Measurements from ENCODE around the gene APOL2.
"Not testable (repeated sequence)": the region's sequence is repeated elsewhere in the genome, so short reads cannot be mapped to it uniquely, and the experiment has no call there.

The APOL2 gene

DNA sequence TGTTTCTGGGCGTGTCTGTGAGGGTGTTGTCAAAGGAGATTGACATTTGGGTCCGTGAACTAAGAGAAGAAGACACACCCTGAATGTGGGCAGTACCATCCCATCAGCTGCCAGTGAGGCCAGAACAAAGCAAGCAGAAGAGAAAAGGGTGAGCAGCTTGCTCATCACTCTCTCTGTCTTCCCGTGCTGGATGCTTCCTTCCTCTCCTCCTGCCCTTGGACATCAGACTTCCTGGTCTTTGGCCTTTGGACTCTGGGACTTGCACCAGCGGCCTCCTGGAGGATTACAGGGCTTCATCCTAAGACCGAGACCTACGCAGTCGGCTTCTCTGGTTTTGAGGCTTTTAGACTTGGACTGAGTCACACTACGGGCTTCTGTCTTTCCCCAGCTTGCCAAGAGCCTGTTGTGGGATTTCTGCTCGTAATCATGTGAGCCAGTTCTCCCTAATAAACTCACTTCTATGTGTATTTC is 18.8 kb downstream of the APOL2 start:
- DNase-seq = no peak

DNA sequence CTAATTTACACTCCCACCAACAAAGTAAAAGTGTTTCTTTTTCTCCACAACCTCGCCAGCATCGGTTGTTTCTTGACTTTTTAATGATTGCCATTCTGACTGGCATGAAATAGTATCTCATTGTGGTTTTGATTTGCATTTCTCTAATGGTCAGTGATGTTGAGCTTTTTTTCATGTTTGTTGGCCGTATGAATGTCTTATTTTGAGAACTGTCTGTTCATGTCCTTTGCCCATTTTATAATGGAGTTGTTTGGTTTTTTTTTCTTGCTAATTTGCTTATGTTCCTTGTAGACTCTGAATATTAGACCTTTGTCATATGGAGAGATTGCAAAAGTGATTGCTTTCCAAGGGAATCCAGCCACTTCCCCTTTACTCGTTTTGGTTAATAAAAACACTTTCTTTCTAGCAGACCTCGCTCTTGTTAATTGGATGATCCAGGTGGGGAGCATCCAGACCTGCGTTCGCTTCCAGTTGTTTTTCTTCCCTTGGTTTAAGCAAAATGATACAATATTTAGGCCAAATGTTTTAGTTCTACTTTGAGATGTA is 20.6 kb downstream of the APOL2 start:
- DNase-seq = no peak

DNA sequence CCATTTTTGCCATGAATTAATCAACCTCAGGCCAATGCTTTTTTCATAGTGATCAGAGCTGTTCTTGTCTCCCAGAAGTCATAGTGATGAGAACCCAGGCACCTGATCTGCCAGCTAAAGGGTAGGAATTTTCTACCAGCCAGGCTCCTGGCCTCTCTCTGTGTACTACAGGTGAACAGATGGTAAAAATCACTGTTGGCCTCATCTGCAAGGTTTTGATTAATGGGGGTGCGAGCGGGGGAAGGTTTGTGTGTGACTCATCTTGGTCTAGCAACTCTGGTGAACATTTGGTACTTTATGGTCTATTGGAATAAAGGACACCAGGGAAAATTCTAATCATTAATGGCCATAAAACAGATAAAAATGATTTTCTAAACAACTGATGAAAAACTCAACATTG is 23.3 kb downstream of the APOL2 start:
- DNase-seq = no peak

DNA sequence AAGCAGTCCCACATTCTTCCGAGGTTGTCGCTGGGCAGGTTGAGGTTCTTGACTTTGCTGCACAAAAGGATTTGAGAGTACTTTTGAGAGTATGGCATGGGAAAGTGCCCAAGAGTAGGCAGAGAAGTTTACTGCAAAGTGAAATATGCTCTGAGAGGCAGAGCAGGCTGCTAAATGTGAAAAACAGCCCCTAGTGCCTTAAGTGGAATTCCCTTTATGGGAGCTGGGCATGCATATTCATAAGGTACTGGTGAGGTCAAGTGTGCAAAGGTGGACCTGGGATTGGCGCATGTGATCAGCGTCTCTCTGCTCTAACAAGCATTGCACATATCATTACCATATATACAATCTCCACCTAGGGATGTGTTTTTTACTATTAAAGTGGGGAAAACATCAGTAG is 25.7 kb downstream of the APOL2 start:
- no peak for DNase-seq

DNA sequence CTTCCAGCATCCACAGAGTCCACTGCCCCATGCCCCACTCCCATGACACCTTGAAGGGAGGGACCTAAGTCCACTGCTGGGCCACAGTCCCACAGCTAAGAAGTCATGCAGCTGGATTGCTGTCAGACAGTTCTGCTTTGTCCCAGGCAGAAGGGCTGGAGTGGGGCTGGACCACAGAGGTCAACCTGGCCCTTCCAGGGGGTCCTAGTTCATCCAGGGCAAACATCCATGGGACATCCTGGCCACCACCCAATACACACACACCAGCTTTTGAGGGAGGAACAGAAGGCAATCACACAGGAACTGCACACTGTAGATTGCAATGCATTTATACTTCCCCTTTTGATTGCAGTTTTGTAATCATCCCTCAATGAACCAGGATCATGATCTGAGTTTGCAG is 26.4 kb downstream of the APOL2 start:
- no peak for DNase-seq

DNA sequence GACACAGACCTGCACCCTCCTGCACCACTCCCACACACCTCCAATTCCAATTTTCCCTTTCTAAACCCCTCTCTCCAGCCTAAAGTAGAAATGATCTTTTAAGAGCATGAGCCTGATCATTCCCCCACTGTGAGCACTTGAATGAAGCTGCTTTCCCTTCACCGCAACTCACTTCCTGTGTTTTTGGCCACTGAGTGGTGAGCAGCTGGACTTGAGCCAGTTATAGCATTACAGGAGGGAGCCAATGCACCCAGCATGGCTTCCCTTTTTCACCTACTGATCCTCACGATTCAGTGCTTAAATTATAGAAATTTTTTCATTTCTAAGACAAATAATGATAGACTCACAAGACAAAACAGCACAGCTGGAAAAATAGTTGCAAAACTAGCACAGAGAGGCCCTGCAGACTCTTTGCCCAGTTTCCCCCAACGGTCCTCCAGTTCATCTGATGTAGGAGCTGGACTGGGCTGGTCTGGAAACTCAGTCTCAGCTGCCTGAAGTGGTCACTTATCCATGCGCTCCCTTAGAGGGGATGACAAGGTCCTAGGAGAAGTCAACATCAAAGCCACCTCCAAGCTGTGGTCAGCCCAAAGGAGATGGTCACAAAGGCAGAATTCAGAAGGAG is 28.0 kb downstream of the APOL2 start:
- no peak for DNase-seq

DNA sequence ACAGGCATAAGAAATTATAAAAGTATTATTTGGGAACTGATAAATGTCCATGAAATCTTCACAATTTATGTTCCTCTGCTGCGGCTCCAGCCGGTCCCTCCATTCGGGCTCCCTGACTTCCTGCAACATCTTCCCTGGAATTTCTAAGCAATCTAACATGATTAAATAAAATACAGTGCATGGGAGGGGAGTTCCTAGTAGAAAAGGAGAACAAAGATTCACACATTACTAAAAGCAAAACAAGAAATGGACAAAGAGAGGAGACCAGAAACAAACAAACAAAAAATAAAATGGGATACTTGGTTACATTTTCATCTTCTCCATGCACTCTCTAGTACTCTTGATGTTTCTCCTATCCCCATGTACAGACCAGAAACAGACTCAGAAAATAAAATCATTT is 29.1 kb downstream of the APOL2 start:
- no peak for DNase-seq

DNA sequence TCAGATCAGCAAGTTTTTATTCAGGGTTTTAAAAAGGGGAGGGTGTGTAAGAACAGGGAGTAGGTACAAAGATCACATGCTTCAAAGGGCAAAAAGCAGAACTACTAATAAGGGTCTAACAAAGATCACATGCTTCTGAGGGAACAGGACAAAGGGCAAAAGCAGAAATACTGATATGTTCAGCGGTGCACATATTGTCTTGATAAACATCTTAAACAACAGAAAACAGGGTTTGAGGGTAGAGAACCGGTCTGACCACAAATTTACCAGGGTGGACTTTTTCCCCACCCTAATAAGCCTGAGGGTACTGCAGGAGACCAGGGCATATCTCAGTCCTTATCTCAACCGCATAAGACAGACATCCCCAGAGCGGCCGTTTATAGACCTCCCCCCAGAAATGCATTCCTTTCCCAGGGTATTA is 29.8 kb downstream of the APOL2 start:
- not testable (repeated sequence) for DNase-seq

DNA sequence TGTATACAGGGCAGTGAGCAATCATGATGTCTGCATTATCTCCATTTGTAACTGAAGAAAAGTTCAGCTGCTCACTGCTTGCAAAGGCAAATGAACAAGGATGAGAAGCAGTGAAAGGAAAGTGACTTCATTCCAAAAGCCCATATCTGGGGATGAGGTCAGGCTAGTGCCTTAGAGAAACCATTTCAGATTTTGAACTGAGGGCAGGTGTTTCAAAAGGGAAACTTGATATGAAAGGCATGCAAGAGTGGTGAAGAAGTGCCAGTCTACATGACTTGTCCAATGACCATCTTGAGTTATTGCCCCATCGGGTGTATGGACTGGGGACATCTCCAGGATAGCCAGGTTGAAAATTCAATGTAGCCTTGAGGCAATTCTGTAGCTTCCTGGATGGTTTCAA is 30.4 kb downstream of the APOL2 start:
- DNase-seq = no peak

DNA sequence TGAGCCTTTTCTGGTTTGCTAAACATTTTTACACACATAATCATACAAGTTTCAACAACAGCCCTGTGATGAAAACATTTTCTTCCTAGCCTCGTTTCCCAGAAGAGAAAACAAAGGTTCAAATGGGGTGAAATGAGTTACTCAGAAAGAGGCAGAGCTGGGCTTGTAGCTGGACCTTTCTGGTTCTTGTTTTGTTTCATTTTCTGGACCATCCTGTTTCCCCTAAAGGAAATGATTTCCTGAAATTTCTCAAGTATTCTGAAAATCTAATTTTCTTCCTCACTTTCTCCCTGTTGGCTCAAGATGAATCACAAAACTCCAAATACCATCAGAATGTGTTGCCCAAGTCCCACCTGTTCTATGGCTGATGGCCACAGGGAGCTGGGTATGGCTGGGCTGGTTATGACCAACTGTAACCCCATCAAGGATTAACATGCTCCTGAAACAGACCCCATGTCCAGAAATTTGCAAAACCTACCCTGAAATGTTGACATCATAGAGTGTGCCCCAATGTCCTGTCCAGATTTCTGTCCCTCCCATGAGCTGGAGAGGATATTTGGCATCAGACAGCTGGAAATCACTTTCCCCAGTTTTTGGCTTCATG is 31.1 kb downstream of the APOL2 start:
- no peak for DNase-seq

DNA sequence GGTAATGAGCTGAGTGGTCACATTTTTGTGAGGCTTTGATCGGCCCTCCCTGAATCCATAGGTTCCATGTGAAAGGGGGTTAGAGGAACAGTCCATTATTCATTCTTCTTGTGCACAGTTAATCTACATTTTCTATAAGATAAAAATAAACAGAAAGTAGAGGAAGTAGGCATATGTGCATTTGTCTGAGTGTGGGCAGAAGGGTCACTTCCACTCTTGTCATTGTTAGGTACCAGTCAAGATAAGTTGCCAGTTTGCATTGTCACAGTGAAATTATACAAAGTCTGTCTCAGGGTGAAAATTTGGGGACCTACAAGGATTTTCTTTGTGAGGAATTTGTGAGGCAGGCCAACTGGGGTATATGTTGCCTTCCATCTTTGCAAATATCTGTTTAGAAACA is 33.1 kb downstream of the APOL2 start:
- DNase-seq = no peak

DNA sequence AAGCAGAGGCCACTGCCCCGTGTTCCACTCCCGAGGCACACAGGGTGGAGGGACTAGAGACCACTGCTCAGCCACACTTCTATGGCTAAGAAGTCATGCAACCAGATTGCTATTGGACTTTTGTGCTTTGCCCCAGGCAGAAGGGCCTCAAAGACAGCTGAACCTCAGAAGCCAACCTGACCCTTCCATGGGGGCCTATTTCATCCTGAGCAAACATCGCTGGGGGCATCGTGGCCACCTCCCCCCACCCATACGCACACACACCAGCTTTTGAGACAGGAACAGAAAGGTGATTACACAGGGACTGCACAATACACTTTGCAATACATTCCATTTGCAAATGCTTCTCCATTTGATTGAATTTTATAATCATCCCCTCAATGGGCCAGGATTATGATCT is 33.8 kb downstream of the APOL2 start:
- not testable (repeated sequence) for DNase-seq

DNA sequence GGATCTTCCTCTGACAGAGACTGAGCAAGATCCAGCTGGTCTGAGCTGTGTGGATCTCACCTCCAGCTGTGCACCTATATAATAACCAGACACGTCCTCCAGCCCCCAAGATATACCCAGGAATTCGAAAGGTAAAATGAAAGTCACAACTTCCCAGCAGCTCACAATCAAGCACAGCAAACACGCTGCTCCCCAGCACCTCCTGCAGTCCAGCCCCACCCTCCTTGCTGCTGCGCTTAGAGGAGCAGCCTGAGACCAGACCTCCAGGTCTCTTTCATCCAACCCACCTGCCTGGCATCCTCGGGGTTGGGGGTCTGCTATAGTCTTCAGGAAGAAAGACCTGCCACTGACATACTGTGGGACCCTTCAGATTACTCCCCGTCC is 34.7 kb downstream of the APOL2 start:
- DNase-seq = no peak

DNA sequence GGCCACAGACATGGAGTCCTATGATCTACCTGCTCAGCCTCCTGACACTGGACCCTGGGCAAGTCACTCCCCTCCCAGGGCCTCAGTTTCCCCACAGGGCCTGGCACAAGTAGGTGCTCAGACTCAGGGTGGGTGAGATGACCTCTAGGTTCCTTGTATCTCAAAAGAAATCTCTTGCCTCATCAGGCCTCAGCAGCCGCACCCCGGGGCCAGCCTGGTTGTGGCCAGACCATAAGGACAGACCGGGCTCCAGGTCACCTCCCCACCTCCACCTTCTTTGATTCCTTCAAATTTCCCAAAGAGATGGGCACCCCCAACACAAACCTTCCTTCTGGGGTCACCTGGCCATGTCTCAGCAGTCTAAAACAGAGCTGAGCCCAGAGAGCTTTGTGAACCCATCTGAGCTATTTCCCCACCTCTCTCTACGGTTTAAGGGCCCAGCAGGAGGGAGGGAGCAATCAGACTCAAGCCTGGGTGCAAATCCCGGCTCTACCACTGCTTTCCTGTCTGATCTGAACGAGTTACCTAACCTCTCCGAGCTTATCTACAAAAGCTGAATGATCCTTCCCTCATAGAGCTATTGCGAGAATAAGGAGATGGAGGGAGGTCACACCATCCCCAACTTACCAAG is 35.2 kb downstream of the APOL2 start:
- no peak for DNase-seq

DNA sequence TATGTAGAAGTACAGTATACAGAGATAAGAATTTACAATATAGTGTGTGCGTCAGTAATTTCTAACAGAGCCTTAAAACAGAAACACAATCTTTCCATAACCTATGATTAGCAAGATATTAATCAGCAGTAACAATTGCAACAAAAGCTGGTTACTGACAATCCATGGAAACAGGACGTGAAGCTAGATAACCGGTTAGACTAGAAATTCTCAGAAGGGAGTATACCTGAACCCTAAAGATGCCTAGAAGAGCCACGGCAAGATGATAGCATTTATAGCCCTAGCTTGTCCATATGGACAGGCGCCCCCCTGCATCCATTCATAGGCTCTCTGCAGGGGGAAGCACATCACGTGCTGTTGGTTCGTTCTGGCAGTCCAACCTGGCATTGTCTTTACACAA is 35.9 kb downstream of the APOL2 start:
- not testable (repeated sequence) for DNase-seq

DNA sequence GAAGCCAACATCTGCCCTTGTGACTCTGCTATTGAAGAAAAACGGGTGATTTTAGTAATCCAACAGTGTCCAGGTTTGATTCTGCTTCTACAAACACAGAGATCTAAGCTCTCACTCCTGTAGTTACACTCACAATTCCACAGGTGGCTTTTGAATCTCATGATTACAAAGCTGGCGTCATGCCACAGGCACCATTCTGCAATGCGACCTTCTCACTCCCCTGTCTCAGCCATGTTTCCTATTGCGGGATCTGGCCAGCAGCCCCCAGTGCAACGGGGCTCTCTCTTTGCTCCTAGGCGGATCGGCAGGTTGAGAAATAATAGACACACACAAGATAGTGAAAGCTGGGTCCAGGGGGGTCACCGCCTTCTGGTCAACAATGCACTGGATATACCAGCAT is 36.4 kb downstream of the APOL2 start:
- DNase-seq = not testable (repeated sequence)

DNA sequence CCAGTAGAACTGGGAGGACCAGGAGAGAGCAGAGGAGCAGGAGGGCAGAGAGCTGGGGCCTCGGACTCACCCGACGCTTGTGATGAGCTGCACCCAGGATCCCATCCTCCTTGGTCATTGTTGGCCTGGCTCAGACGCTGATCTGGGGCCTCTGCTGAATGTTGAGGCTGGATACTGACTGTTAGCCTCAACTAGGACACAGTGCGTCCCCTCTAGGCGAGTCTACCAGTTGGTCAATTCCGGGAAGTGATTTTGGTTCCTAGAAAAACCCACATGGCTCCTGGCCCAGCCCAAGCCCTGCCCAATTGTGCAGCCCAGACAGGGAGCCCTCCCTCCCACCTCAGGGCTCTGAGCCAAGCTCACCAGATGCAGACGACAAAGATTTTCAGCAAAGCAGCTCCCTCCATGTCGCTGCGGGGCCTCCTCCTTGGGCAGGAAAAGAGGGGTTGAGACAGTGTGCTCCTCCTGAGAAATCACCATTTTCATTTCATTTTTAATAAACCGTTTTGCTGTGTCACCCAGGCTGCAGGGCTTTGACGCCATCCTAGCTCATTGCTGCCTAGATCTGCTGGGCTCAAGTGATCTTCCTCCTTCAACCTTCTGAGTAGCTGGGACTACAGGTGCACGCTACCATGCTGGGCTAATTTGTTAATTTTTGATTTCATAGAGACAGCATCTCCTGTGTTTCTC is 37.6 kb downstream of the APOL2 start, which contains the start of gene APOL4:
TSS of gene APOL4 (minus strand) at position 180 of the 690 bp plus-strand sequence. CDS start at position 105, 75 bp downstream.
- no peak for DNase-seq

DNA sequence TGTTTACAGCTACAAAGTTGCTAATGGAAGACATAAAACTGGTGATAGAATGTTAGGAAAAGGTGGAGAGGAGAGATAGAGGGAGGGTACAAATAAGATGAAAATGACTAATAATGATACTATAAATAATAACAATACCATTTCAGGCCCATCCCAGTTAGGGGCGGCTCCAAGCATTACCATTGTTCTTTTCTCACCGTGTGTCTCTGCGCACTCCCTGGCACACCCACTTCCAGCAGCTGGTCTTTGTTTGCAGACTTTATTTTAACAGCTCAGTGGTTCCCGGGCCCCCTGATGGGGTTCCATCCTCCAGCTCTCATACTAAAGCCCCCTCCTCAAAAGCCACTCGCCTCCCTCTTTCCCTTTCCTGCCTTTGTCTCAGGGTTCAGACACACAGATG is 38.3 kb downstream of the APOL2 start:
- DNase-seq = not testable (repeated sequence)

DNA sequence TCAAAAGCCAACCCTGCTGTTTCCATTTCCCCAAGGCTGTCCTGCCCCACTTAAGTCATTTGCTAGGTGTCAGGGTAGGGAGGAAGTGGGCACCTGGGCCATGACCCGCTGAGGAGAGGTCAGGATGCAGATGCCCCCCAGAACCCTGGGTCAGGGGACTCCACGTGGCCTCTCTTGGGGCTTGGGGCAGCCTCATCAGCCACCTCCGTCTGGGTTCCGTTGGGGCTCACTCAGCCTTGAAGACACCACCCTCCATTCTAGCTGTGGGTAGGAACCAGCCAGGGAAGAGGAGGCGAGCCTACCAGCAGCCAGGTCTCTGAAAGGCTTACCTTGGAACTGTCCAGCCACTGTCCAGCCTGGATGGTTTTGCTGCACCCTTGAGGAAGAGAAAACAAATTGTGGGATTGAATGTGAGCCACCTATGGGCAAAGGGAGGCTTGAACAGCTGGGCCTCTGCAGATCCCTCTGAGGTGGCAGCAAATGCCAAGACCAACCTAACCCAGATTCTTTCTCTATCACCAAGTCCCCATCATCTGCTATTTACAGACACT is 40.3 kb downstream of the APOL2 start:
- no peak for DNase-seq

DNA sequence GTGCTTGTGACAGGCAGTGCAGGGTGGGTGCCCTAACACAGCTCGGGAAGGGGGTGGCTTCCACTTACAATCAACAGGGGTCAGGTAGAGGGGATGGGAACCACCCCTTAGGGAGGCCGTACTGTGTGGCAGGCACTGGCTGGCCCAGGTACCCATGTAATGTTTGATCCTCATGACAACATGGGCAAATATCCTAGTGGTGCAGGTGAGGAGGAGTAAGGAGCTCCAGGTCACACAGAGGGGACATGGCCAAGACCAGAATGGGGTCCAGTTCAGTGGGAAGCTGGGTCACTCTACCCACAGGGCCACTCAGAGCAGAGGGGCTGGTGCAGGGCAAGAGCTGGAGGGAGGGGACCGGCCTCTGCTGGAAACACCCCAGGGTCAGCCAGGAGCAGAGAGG is 40.8 kb downstream of the APOL2 start:
- no peak for DNase-seq

DNA sequence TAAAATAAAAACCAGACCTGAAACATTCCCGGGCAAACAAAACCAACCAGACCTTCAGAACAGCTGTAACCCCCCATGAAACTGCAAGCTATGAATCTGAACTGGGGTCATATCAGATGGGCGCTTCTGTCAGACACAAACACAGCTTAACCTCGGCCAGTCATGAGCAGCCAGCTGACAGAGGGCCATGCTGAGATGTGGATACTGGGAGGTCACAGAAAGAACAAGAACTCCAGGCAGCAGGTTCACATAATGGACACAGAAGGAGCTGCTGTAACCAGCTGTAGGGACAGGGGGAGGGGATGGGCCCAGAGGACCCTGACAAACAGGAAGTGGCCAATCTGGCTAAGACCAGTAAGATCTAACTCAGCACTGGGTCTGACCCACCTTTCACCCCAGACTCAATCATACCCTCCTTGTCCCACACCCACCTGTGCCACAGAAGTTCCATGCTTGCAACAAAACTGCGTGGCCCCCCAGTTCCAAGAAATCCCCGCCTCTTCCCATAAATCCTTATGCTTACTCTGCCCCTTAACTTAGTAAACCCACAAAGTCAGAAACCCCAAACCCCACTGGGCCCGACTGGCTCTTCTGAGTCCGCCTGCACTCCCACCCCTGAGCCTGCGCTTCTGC is 41.7 kb downstream of the APOL2 start:
- DNase-seq = no peak

DNA sequence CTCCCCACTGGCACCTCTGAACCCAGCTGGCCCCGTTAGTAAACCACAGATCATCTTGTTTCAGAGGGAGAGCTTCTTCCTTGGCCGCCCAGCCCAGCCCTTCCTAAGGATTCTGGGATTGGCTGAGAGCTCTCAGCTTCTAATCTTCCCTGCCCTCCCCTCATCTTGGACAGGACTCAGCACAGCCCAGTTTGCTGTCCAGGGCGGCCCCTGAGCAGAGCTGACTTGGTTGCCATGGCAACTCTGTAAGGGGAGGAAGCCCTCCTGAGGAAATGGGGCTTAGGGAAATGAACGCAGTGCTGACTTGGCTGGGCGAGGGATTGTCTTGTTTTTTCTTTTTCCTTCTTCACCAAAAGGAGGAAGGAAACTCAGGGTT is 42.3 kb downstream of the APOL2 start:
- no peak for DNase-seq

All from CD4-positive, alpha-beta T cell treated with Interleukin-17A for 1 hour (primary cell).